Measurements from ENCODE around the gene LGI4.

The LGI4 gene

DNA sequence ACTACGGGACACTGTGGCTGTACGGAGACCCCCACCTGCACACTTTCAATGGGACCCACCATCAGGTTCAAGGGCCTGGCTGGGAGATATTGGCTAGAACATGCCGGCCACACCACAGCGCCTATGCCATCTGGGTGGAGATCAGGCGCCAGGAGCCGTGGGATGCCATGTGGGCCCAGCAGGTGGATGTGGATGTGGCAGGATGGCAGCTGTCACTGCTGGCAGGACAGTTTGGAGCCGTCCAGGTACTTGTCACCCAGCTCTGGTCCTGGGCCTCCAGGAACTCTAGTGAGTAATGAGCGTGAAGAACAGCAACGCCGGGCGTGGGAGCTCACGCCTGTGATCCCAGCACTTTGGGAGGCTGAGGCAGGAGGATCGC is 35.0 kb downstream of the LGI4 start:
- TF ChIP-seq, protein P1, sequence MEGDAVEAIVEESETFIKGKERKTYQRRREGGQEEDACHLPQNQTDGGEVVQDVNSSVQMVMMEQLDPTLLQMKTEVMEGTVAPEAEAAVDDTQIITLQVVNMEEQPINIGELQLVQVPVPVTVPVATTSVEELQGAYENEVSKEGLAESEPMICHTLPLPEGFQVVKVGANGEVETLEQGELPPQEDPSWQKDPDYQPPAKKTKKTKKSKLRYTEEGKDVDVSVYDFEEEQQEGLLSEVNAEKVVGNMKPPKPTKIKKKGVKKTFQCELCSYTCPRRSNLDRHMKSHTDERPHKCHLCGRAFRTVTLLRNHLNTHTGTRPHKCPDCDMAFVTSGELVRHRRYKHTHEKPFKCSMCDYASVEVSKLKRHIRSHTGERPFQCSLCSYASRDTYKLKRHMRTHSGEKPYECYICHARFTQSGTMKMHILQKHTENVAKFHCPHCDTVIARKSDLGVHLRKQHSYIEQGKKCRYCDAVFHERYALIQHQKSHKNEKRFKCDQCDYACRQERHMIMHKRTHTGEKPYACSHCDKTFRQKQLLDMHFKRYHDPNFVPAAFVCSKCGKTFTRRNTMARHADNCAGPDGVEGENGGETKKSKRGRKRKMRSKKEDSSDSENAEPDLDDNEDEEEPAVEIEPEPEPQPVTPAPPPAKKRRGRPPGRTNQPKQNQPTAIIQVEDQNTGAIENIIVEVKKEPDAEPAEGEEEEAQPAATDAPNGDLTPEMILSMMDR (IDR thresholded peaks at IDR 0.05; ENCODE audit: insufficient read depth, low read length, poor library complexity, severe bottlenecking) = no peak
- TF ChIP-seq EZH2phosphoT487 (conservative IDR thresholded peaks at IDR 0.05; ENCODE audit: low read length) = no peak
- no peak overlapping the region for H3K4me3 ChIP-seq (ENCODE audit: insufficient read depth, low read length, poor library complexity, severe bottlenecking)
- H3K36me3 ChIP-seq (ENCODE audit: low read length) = no peaks in the 10 kb centered on the region
- H3F3A ChIP-seq (ENCODE audit: insufficient read depth) = no peaks in the 10 kb centered on the region
- no peak overlapping the region for H3K4me2 ChIP-seq (ENCODE audit: low read depth, low read length, poor library complexity, severe bottlenecking)
- no peaks in the 10 kb centered on the region for H4K20me1 ChIP-seq (ENCODE audit: low read depth, low read length)
- no peaks in the 10 kb centered on the region for H3K27me3 ChIP-seq (ENCODE audit: low read length)
- H3K27ac ChIP-seq (ENCODE audit: low read depth, low read length) = no peak overlapping the region
- H3K79me2 ChIP-seq (ENCODE audit: insufficient read depth, low read length) = no peaks in the 10 kb centered on the region
- H3K9me3 ChIP-seq (ENCODE audit: insufficient read depth, low read length) = no peaks in the 10 kb centered on the region
- H3K9ac ChIP-seq (ENCODE audit: low read length) = no peak overlapping the region
- no peak overlapping the region for H2AFZ ChIP-seq (ENCODE audit: low read depth, low read length, severe bottlenecking)
- H3K9me2 ChIP-seq (replicated peaks; ENCODE audit: insufficient read depth, low read length) = no peaks in the 10 kb centered on the region

GRCh38 chr19:35099155-35099896 is 35.5 kb downstream of the LGI4 start:
- Histone ChIP-seq H4K20me1 (ENCODE audit: low read depth, low read length) (no peaks in the 10 kb centered on the region), H3K27me3 (ENCODE audit: low read length) (no peaks in the 10 kb centered on the region), H3K9ac (ENCODE audit: low read length) (no peak overlapping the region), H2AFZ (ENCODE audit: low read depth, low read length, severe bottlenecking) (no peak overlapping the region), H3K9me2 (replicated peaks; ENCODE audit: insufficient read depth, low read length) (no peaks in the 10 kb centered on the region), H3K4me2 (ENCODE audit: low read depth, low read length, poor library complexity, severe bottlenecking) (no peak overlapping the region), H3K36me3 (ENCODE audit: low read length) (no peaks in the 10 kb centered on the region), H3K9me3 (ENCODE audit: insufficient read depth, low read length) (no peaks in the 10 kb centered on the region), H3K27ac (ENCODE audit: low read depth, low read length) (no peak overlapping the region), H3F3A (ENCODE audit: insufficient read depth) (peaks cover 5% of the 10 kb centered on the region; the same call in 1 of the 2 replicates), H3K79me2 (ENCODE audit: insufficient read depth, low read length) (no peaks in the 10 kb centered on the region), H3K4me3 (ENCODE audit: insufficient read depth, low read length, poor library complexity, severe bottlenecking) (no peak overlapping the region)
- TF ChIP-seq, protein P1 (IDR thresholded peaks at IDR 0.05; ENCODE audit: insufficient read depth, low read length, poor library complexity, severe bottlenecking) = no peak
- no peak for TF ChIP-seq EZH2phosphoT487 (conservative IDR thresholded peaks at IDR 0.05; ENCODE audit: low read length)

GRCh38 chr19:35098413-35099049 is 36.3 kb downstream of the LGI4 start:
- Histone ChIP-seq H3K9me3 (ENCODE audit: insufficient read depth, low read length) (no peaks in the 10 kb centered on the region), H3K4me2 (ENCODE audit: low read depth, low read length, poor library complexity, severe bottlenecking) (no peak overlapping the region), H2AFZ (ENCODE audit: low read depth, low read length, severe bottlenecking) (no peak overlapping the region), H3F3A (ENCODE audit: insufficient read depth) (peaks cover 6% of the 10 kb centered on the region; the same call in 1 of the 2 replicates), H3K27ac (ENCODE audit: low read depth, low read length) (no peak overlapping the region), H3K4me3 (ENCODE audit: insufficient read depth, low read length, poor library complexity, severe bottlenecking) (no peak overlapping the region), H3K36me3 (ENCODE audit: low read length) (no peaks in the 10 kb centered on the region), H4K20me1 (ENCODE audit: low read depth, low read length) (no peaks in the 10 kb centered on the region), H3K9me2 (replicated peaks; ENCODE audit: insufficient read depth, low read length) (no peaks in the 10 kb centered on the region), H3K79me2 (ENCODE audit: insufficient read depth, low read length) (no peaks in the 10 kb centered on the region), H3K9ac (ENCODE audit: low read length) (no peak overlapping the region), H3K27me3 (ENCODE audit: low read length) (no peaks in the 10 kb centered on the region)
- TF ChIP-seq EZH2phosphoT487 (conservative IDR thresholded peaks at IDR 0.05; ENCODE audit: low read length) = no peak
- TF ChIP-seq, protein P1 (IDR thresholded peaks at IDR 0.05; ENCODE audit: insufficient read depth, low read length, poor library complexity, severe bottlenecking) = no peak
